ENCODE measurements around the gene KCNJ12.
"Not testable (repeated sequence)": the region's sequence is repeated elsewhere in the genome, so short reads cannot be mapped to it uniquely, and the experiment has no call there.

The KCNJ12 gene

DNA sequence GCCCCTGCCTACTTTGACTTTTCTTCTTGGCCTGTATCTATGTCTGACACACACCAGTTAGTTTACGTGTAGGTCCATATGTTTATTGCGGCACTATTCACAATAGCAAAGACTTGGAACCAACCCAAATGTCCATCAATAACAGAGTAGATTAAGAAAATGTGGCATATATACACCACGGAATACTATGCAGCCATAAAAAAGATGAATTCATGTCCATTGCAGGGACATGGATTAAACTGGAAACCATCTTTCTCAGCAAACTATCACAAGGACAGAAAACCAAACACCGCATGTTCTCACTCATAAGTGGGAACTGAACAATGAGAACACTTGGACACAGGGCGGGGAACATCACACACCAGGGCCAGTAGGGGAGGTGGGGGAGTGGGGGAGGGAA, 80.3 kb downstream of the KCNJ12 start:
- not testable (repeated sequence) for DNase-seq

GRCh38 chr17:21457051-21458026, 81.2 kb downstream of the KCNJ12 start:
- peak; percentile 99 for DNase-seq

- DNase-seq, result no peak
These were observed 81.9 kb downstream of the KCNJ12 start for GRCh38 chr17:21458054-21458453.

DNA sequence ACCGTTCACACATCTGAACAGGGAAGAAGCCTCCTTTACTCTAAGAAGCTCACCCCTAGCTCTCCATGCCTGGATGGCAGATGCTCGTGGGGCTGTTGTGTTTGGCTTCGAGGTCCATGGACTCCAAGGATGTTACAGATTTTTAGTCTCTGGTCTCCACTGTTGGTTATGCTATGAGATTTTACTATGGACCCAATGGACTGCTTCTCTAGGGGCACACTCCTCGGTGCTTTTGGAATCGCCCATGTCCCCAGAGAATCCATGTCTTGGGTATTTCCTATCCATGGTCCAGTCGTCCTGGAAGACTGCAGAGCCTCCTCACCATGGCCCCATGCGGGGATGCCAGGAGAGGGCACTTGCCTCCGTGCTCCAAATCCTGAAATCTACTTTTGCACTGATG, 83.4 kb downstream of the KCNJ12 start:
- DNase-seq, result no peak

DNA sequence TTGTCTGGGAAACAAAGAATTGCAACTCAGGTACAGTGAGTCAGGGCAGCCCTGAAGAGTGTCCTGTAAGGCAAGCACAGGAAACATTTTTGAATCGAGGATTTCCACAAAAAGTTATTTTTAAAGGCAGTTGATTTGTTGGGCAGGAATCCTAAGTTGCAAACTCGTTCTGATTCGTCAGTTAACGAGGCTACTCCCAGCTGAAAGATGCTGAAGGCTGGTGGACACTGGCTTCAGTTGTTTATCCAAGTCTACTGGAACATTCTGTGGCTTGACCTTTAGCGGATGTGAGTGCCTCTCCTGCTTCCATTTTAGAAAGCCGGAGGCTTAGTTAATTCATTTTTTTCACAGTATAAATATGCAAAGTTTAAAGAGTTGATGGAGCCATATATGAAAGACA, 84.2 kb downstream of the KCNJ12 start:
- no peak for DNase-seq

DNA sequence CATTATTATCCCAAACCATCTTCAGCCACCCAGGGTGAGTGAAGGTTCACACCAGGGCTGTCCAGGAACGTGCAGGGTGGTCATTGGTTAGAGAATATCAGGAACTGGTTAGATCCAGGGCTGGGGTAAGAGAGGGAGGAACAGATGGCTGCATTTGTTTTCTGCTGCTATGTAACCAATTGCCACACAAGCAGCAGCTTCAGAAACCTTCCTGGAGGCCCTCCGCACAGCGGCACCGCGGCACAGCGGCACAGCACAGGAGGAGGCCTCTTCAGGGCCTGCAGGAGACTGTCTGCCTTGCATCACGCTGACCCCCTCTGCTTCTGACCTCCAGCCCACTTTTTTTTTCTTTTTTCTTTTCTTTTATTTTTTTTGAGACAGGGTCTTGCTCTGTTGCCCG, 86.1 kb downstream of the KCNJ12 start:
- DNase-seq, result no peak

- no peak for DNase-seq
These were observed 87.1 kb downstream of the KCNJ12 start for GRCh38 chr17:21463204-21463661.

GRCh38 chr17:21463779-21464407, 87.7 kb downstream of the KCNJ12 start:
- DNase-seq, result no peak

- DNase-seq, result no peak
These were observed 88.5 kb downstream of the KCNJ12 start for GRCh38 chr17:21464611-21465021.

DNA sequence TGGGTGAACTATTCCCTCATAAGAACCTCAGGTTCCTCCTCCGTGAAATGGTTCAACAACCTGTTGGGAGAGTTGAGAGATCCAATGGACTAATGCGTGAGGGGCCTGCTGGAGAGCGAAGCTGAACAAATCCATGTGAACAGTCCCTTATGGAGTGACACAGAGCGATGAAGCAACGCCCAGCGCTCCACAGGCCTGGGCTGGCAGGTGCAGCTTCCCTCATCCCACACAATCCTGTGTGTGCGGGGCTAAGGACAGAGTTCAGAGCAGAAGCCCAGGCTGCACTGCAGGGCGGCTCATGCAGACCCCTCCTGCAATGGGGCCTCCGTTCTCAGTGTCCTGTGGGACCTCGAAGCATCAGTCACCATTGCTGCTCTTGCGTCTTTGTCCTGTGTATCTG, 90.4 kb downstream of the KCNJ12 start:
- no peak for DNase-seq

DNA sequence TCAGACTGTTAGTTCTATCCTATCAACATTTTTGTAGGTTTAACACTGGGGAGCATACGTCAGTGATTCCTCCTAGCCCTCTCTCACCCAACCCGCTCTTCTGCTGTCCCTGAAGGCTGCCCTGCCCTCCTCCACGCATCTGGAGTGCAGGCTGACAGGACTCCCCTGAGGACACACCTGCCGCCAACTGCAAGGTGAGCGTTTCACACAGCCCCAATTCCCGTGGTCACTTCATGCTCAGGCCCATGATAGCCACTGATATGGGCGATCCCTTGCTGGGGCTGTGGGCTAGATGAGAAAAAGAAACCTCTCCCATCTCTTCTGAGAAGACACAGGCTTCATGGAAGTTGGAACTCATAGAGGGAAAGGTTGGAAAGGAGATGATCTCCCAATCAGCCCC, 91.0 kb downstream of the KCNJ12 start:
- DNase-seq, result no peak

DNA sequence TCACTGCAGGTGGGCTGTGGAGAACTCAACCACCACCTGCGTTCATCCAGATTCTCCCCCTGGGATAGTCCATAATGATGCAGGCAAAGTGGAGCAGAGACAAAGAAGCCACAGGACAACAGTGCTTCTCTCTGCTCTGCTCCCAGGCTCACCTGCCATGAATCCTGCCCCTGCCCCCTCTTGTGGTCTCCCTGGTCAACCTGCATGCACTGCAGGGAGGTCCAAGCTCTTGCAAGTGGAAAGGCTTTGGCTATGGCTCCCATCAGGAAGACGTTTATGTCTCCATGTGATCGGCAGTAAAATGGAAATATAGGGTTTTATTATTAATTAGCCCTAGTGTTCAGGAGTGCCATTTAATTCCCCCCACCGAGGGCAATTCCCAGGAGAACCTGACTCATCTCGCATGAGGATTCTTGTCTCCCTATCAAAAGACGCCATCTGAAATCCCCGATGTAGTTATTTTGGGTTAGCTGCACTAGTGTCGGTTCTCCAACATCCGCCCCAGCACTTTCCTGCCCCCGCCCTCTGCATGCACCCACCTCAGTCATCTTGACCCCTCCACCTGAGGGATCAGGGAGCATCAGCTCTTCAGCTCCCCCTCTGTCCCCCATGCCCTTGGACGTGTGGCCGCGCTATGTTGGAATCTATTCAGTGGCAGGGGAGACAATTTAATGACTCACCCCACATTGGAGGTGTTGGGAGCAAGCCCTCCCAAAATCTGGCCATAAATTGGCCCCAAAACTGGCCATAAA, 91.8 kb downstream of the KCNJ12 start:
- no peak for DNase-seq

All from stimulated activated CD8-positive, alpha-beta memory T cell treated with anti-CD3 and anti-CD28 coated beads, Interleukin-4, amount 100 ng/mL, for 48 hours (primary cell).